Measurements from ENCODE around the gene IL21R. TPM values are rescaled to one million over a fixed set of nuclear protein-coding genes. Genes with fewer than 3 reads are reported as not detected.

IL21R gene
- total RNA-seq, 3 donors from 2014 or later (not counting 1 experiment from before 2014, with no cell fraction given) = 24.3 to 45.7 (median 26.5) TPM

GRCh38 chr16:27430512-27430911, 28.5 kb downstream of the IL21R start:
- Histone ChIP-seq H3K36me3 (ENCODE audit: control insufficient read depth, insufficient read depth, low read length) (peaks cover 51% of the 10 kb centered on the region), H3K9me3 (ENCODE audit: control insufficient read depth, insufficient read depth, low read length) (no peaks in the 10 kb centered on the region), H3K4me1 (ENCODE audit: control insufficient read depth, insufficient read depth, low read length) (peaks cover 56% of the 10 kb centered on the region), H3K27me3 (ENCODE audit: control insufficient read depth, insufficient read depth, low read length) (no peaks in the 10 kb centered on the region), H3K4me3 (ENCODE audit: low read length) (no peak overlapping the region), H3K27ac (ENCODE audit: low read length) (no peak overlapping the region)
- Mint-ChIP-seq H3K36me3 (no peaks in the 10 kb centered on the region), H3K9me3 (no peaks in the 10 kb centered on the region), H3K4me1 (peaks cover 32 to 45% of the 10 kb centered on the region in 2 donors), H3K27me3 (ENCODE audit: low read depth in 2 of 2) (no peaks in the 10 kb centered on the region), H3K4me3 (no peak overlapping the region), H3K27ac (peak overlapping the region in 1 of 2 donors; percentile 62)
- intact Hi-C loops (cut with micrococcal nuclease) = no loop called here
- DNase-seq (peak in 1 of 2 donors; percentile 8), ATAC-seq (no peak)
- no peak for TF ChIP-seq CTCF (IDR thresholded peaks at IDR 0.05)
- 80% methylated on average over 6 of the region's 7 CpGs for WGBS (ENCODE audit: insufficient coverage)

GRCh38 chr16:27430923-27431484, 29.0 kb downstream of the IL21R start:
- H3K9me3 ChIP-seq (ENCODE audit: control insufficient read depth, insufficient read depth, low read length) = no peaks in the 10 kb centered on the region
- DNase-seq = peak in 1 of 2 donors; percentile 5
- 53% methylated on average over 10 of the region's 10 CpGs for WGBS (ENCODE audit: insufficient coverage)
- intact Hi-C loops (cut with micrococcal nuclease) = no loop called here
- peaks cover 55% of the 10 kb centered on the region for H3K36me3 ChIP-seq (ENCODE audit: control insufficient read depth, insufficient read depth, low read length)
- Mint-ChIP-seq H3K27ac (peak overlapping the region in 1 of 2 donors; percentile 62), H3K4me1 (peaks cover 30 to 44% of the 10 kb centered on the region in 2 donors), H3K9me3 (no peaks in the 10 kb centered on the region), H3K36me3 (no peaks in the 10 kb centered on the region), H3K27me3 (ENCODE audit: low read depth in 2 of 2) (no peaks in the 10 kb centered on the region), H3K4me3 (no peak overlapping the region)
- TF ChIP-seq CTCF (IDR thresholded peaks at IDR 0.05) = no peak
- peaks cover 51% of the 10 kb centered on the region for H3K4me1 ChIP-seq (ENCODE audit: control insufficient read depth, insufficient read depth, low read length)
- H3K27me3 ChIP-seq (ENCODE audit: control insufficient read depth, insufficient read depth, low read length) = no peaks in the 10 kb centered on the region
- H3K27ac ChIP-seq (ENCODE audit: low read length) = no peak overlapping the region
- ATAC-seq = no peak
- no peak overlapping the region for H3K4me3 ChIP-seq (ENCODE audit: low read length)

GRCh38 chr16:27431773-27432532, 30.0 kb downstream of the IL21R start:
- peak in 1 of 2 donors; percentile 10 for DNase-seq
- H3K4me3 ChIP-seq (ENCODE audit: low read length) = no peak overlapping the region
- intact Hi-C loops (cut with micrococcal nuclease) = no loop called here
- no peaks in the 10 kb centered on the region for H3K27me3 ChIP-seq (ENCODE audit: control insufficient read depth, insufficient read depth, low read length)
- 87% methylated on average over 15 of the region's 15 CpGs for WGBS (ENCODE audit: insufficient coverage)
- Mint-ChIP-seq H3K4me1 (peaks cover 20 to 38% of the 10 kb centered on the region in 2 donors), H3K36me3 (no peaks in the 10 kb centered on the region), H3K9me3 (no peaks in the 10 kb centered on the region), H3K27ac (peak overlapping the region; percentile 46 to 67), H3K4me3 (no peak overlapping the region), H3K27me3 (ENCODE audit: low read depth in 2 of 2) (no peaks in the 10 kb centered on the region)
- H3K4me1 ChIP-seq (ENCODE audit: control insufficient read depth, insufficient read depth, low read length) = peaks cover 42% of the 10 kb centered on the region
- H3K36me3 ChIP-seq (ENCODE audit: control insufficient read depth, insufficient read depth, low read length) = peaks cover 63% of the 10 kb centered on the region
- no peaks in the 10 kb centered on the region for H3K9me3 ChIP-seq (ENCODE audit: control insufficient read depth, insufficient read depth, low read length)
- ATAC-seq = peak in 2 of 3 donors; percentile 9 to 55
- no peak for TF ChIP-seq CTCF (IDR thresholded peaks at IDR 0.05)
- no peak overlapping the region for H3K27ac ChIP-seq (ENCODE audit: low read length)
